K562 (cell line): Measurements from ENCODE around the gene TMEM11. TPM values are rescaled to one million over a fixed set of nuclear protein-coding genes. Genes with fewer than 3 reads are reported as not detected.

Experiments used
- PBX2 ChIP-seq, 2 experiments: IDR thresholded peaks in 1 of 2; conservative IDR thresholded peaks in 1 of 2; 2 replicates each; pipeline ENCODE4 v1.6.1; 2016; ENCODE audit warnings: low read depth in 2 of 2, mild to moderate bottlenecking in 1 of 2, missing compliant biosample characterization in 1 of 2, missing genetic modification characterization in 1 of 2, moderate library complexity in 1 of 2
- TEAD4 ChIP-seq, 2 experiments: sonication (generic) in 1 of 2; formaldehyde crosslinking in 1 of 2; IDR thresholded peaks; 2 replicates each; pipeline versions ENCODE4 v1.6.1 to v1.8.0; 2012 to 2022; ENCODE audit warnings: borderline replicate concordance in 1 of 2, inconsistent platforms in 1 of 2, low read length in 1 of 2, mild to moderate bottlenecking in 1 of 2, missing genetic modification reagents in 1 of 2
- ZNF584 ChIP-seq: fragments of 200-800 bp; sonication (Bioruptor generic); IDR thresholded peaks from 2 replicates; pipeline ENCODE4 v1.6.1; 2016; ENCODE audit warnings: low read depth, mild to moderate bottlenecking, missing genetic modification characterization, missing compliant biosample characterization
- polyA plus RNA-seq, 8 experiments: library from polyadenylated mRNA; depleted of rRNA in 4 of 8; stranded (reverse) in 5 of 8; unstranded in 3 of 8; fragments of >200 nt; fragmentation: Nextera tagmentation in 2 of 8; fragmentation: Illumina TruSeq in 1 of 8; extraction: Ambion mirVana in 2 of 8; extraction: Trizol in 1 of 8; gene quantifications; 2 replicates each; pipeline versions ENCODE4 v1.2.1 to v1.2.3, GENCODE V29; 2011 to 2014; ENCODE audit warnings: inconsistent platforms in 1 of 8, missing spikeins in 1 of 8
- total RNA-seq, 7 experiments: library from RNA; depleted of rRNA in 6 of 7; stranded (reverse); fragments of >200 nt in 6 of 7; fragmentation: Illumina TruSeq in 2 of 7; extraction: Trizol in 2 of 7; gene quantifications; 2 replicates each; pipeline versions ENCODE4 v1.2.1 to v1.2.3, GENCODE V29; 2011 to 2021; ENCODE audit warnings: low replicate concordance in 1 of 7
- TF ChIP-seq, protein P1 (sequence below): fragments of 200-800 bp; sonication (Bioruptor generic); IDR thresholded peaks from 2 replicates; pipeline ENCODE4 v1.6.1; 2016; ENCODE audit warnings: missing genetic modification characterization, missing compliant biosample characterization
- TF ChIP-seq, protein P2 (sequence below), 2 experiments: fragments of 450-650 bp; IDR thresholded peaks; 2 replicates each; pipeline ENCODE4 v1.6.1; 2016; ENCODE audit warnings: mild to moderate bottlenecking in 2 of 2, borderline replicate concordance in 1 of 2, low read depth in 1 of 2, moderate library complexity in 1 of 2
- TF ChIP-seq, protein P3 (sequence below): sonication (generic); formaldehyde crosslinking; IDR thresholded peaks from 2 replicates; pipeline ENCODE4 v1.5.0; 2020; ENCODE audit warnings: missing genetic modification reagents

TMEM11 gene
- total and polyA plus RNA-seq, 9 of the 15 experiments (the other 6 are each of a cell fraction or from before 2014, with no cell fraction given) = 12.0 to 40.7 (median 30.0) TPM

- TF ChIP-seq, protein P1, sequence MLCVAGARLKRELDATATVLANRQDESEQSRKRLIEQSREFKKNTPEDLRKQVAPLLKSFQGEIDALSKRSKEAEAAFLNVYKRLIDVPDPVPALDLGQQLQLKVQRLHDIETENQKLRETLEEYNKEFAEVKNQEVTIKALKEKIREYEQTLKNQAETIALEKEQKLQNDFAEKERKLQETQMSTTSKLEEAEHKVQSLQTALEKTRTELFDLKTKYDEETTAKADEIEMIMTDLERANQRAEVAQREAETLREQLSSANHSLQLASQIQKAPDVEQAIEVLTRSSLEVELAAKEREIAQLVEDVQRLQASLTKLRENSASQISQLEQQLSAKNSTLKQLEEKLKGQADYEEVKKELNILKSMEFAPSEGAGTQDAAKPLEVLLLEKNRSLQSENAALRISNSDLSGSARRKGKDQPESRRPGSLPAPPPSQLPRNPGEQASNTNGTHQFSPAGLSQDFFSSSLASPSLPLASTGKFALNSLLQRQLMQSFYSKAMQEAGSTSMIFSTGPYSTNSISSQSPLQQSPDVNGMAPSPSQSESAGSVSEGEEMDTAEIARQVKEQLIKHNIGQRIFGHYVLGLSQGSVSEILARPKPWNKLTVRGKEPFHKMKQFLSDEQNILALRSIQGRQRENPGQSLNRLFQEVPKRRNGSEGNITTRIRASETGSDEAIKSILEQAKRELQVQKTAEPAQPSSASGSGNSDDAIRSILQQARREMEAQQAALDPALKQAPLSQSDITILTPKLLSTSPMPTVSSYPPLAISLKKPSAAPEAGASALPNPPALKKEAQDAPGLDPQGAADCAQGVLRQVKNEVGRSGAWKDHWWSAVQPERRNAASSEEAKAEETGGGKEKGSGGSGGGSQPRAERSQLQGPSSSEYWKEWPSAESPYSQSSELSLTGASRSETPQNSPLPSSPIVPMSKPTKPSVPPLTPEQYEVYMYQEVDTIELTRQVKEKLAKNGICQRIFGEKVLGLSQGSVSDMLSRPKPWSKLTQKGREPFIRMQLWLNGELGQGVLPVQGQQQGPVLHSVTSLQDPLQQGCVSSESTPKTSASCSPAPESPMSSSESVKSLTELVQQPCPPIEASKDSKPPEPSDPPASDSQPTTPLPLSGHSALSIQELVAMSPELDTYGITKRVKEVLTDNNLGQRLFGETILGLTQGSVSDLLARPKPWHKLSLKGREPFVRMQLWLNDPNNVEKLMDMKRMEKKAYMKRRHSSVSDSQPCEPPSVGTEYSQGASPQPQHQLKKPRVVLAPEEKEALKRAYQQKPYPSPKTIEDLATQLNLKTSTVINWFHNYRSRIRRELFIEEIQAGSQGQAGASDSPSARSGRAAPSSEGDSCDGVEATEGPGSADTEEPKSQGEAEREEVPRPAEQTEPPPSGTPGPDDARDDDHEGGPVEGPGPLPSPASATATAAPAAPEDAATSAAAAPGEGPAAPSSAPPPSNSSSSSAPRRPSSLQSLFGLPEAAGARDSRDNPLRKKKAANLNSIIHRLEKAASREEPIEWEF (CRISPR knock-in tag) = no peak
- TF ChIP-seq, protein P2, sequence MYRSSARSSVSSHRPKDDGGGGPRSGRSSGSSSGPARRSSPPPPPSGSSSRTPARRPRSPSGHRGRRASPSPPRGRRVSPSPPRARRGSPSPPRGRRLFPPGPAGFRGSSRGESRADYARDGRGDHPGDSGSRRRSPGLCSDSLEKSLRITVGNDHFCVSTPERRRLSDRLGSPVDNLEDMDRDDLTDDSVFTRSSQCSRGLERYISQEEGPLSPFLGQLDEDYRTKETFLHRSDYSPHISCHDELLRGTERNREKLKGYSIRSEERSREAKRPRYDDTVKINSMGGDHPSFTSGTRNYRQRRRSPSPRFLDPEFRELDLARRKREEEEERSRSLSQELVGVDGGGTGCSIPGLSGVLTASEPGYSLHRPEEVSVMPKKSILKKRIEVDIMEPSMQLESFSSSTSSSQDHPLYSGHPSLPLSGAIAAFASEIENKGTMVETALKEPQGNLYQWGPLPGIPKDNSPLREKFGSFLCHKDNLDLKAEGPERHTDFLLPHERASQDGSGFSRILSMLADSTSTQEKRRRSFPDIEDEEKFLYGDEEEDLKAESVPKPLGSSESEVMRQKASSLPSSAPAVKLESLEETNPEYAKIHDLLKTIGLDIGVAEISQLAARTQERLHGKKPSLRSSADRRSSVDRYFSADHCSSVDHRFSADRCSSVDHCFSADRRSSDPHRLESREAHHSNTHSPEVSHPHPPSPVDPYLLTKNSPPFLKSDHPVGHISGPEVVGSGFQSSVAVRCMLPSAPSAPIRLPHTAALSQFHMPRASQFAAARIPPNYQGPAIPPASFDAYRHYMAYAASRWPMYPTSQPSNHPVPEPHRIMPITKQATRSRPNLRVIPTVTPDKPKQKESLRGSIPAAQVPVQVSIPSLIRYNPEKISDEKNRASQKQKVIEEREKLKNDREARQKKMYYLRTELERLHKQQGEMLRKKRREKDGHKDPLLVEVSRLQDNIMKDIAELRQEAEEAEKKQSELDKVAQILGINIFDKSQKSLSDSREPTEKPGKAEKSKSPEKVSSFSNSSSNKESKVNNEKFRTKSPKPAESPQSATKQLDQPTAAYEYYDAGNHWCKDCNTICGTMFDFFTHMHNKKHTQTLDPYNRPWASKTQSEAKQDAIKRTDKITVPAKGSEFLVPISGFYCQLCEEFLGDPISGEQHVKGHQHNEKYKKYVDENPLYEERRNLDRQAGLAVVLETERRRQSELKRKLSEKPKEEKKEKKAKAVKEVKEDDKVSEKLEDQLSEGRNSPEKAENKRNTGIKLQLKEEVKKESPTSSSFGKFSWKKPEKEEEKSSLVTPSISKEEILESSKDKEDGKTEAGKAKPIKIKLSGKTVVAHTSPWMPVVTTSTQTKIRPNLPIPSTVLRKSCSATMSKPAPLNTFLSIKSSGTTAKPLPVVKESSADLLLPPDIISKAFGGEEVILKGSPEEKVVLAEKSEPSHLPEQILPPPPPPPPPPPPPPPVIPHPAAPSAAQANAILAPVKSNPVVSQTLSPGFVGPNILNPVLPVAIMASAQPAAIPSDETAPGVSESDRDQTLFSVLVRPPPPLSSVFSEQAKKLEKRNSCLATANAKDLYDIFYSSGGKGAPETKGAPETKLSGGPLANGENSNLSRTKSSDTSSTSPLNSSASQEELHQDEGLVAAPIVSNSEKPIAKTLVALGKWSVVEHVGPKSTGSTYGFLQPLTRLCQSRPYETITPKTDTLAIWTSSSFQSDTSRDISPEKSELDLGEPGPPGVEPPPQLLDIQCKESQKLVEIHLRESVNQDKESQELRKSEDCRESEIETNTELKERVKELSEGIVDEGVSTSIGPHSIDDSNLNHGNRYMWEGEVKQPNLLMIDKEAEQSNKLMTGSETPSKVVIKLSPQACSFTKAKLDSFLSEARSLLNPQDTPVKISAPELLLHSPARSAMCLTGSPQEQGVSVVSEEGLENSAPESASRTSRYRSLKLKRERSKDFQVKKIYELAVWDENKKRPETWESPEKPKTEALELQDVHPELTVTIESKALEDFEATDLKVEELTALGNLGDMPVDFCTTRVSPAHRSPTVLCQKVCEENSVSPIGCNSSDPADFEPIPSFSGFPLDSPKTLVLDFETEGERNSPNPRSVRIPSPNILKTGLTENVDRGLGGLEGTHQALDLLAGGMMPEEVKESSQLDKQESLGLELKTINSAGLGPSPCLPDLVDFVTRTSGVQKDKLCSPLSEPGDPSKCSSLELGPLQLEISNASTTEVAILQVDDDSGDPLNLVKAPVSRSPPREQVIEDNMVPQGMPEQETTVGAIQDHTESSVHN (IDR thresholded peaks at IDR 0.05; ENCODE audit: borderline replicate concordance in 1 of 2, low read depth in 1 of 2) = no peak
- TF ChIP-seq PBX2 (CRISPR knock-in tag; IDR thresholded peaks at IDR 0.05; ENCODE audit: low read depth) = no peak
- no peak for TF ChIP-seq PBX2 (tag; conservative IDR thresholded peaks at IDR 0.05; ENCODE audit: low read depth)
- TF ChIP-seq ZNF584 = peak; percentile 83; the same call in 1 of the 2 replicates
- TF ChIP-seq, protein P3, sequence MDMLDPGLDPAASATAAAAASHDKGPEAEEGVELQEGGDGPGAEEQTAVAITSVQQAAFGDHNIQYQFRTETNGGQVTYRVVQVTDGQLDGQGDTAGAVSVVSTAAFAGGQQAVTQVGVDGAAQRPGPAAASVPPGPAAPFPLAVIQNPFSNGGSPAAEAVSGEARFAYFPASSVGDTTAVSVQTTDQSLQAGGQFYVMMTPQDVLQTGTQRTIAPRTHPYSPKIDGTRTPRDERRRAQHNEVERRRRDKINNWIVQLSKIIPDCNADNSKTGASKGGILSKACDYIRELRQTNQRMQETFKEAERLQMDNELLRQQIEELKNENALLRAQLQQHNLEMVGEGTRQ = no peak
- no peak for TF ChIP-seq TEAD4 (IDR thresholded peaks at IDR 0.05; ENCODE audit: low read length)
- TF ChIP-seq TEAD4 (CRISPR knock-in tag; IDR thresholded peaks at IDR 0.05; ENCODE audit: borderline replicate concordance) = no peak
These were observed at the start of gene TMEM11 (continued) for GRCh38 chr17:21214015-21214776.
